Upper lobe of right lung (tissue), 1 donor: ENCODE data around the gene SAMD4B. TPM values are rescaled to one million over a fixed set of nuclear protein-coding genes. Genes with fewer than 3 reads are reported as not detected.
A peak's percentile ranks its signal among the peaks of the same experiment; 100 is the strongest.

Experiments
- ATAC-seq: fragments of 200-7000 bp; cut with Tn5 transposase; one replicate; pipeline ENCODE4 v1.9.1; 2020; ENCODE audit warnings: mild to moderate bottlenecking, moderate library complexity
- DNase-seq: peaks from one replicate; pipeline ENCODE4 v3.0.0-alpha.2; 2020
- H3K27ac ChIP-seq: fragments of 200-600 bp; one replicate; pipeline ENCODE4 v1.8.0; 2022
- H3K27me3 ChIP-seq: fragments of 200-600 bp; one replicate; pipeline ENCODE4 v1.8.0; 2022; ENCODE audit warnings: mild to moderate bottlenecking
- H3K36me3 ChIP-seq: fragments of 200-600 bp; one replicate; pipeline ENCODE4 v1.8.0; 2022
- H3K4me1 ChIP-seq: fragments of 200-600 bp; one replicate; pipeline ENCODE4 v1.8.0; 2022
- H3K4me3 ChIP-seq: fragments of 200-600 bp; one replicate; pipeline ENCODE4 v1.8.0; 2022; ENCODE audit warnings: mild to moderate bottlenecking
- H3K9me3 ChIP-seq: fragments of 200-600 bp; one replicate; pipeline ENCODE4 v1.8.0; 2022
- intact Hi-C: fragments of 100-400 bp; cut with DNase I; formaldehyde crosslinking; loops from one replicate; pipeline ENCODE4 v1.11.0; 2022
- total RNA-seq: library from RNA; stranded (reverse); fragmentation: NEBNext Ultra II Directional; extraction: Animal tissue kit (Norgen Biotek cat#: 25700); gene quantifications from one replicate; pipeline ENCODE4 v1.2.1, GENCODE V29; 2021
- TF ChIP-seq, protein P1 (sequence below): fragments of 200-600 bp; IDR thresholded peaks from one replicate; pipeline ENCODE4 v1.8.0; 2022; ENCODE audit warnings: antibody characterized with exemption
- donor health status: DM: no; HTN: yes; CAD: no; lungs with severe emphysema.

SAMD4B gene
- total RNA-seq, 1 donor from 2014 or later: 81.2 TPM

DNA sequence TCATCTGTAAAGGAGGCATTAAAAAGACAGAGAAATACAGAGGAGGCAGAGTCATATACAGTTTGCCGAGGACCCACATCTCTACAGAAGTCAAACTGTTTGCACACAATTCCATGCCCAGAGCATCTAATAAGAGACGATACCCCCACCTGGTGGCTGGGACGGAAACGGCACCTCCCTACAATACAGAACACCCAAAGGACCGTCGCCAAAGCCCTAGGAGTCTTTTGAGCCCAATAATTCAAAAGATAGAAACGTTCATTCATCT is 69.5 kb downstream of the SAMD4B start:
- peak overlapping the region; percentile 100 for H3K27ac ChIP-seq
- H3K4me1 ChIP-seq: peaks cover 29% of the 10 kb centered on the region
- peak overlapping the region; percentile 81 for H3K4me3 ChIP-seq
- H3K27me3 ChIP-seq: no peaks in the 10 kb centered on the region
- ATAC-seq (peak; percentile 41), DNase-seq (peak; percentile 93)
- TF ChIP-seq, protein P1, sequence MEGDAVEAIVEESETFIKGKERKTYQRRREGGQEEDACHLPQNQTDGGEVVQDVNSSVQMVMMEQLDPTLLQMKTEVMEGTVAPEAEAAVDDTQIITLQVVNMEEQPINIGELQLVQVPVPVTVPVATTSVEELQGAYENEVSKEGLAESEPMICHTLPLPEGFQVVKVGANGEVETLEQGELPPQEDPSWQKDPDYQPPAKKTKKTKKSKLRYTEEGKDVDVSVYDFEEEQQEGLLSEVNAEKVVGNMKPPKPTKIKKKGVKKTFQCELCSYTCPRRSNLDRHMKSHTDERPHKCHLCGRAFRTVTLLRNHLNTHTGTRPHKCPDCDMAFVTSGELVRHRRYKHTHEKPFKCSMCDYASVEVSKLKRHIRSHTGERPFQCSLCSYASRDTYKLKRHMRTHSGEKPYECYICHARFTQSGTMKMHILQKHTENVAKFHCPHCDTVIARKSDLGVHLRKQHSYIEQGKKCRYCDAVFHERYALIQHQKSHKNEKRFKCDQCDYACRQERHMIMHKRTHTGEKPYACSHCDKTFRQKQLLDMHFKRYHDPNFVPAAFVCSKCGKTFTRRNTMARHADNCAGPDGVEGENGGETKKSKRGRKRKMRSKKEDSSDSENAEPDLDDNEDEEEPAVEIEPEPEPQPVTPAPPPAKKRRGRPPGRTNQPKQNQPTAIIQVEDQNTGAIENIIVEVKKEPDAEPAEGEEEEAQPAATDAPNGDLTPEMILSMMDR: peak; percentile 94
- no peaks in the 10 kb centered on the region for H3K9me3 ChIP-seq
- H3K36me3 ChIP-seq: peaks cover 18% of the 10 kb centered on the region
- intact Hi-C loops: no loop called here

DNA sequence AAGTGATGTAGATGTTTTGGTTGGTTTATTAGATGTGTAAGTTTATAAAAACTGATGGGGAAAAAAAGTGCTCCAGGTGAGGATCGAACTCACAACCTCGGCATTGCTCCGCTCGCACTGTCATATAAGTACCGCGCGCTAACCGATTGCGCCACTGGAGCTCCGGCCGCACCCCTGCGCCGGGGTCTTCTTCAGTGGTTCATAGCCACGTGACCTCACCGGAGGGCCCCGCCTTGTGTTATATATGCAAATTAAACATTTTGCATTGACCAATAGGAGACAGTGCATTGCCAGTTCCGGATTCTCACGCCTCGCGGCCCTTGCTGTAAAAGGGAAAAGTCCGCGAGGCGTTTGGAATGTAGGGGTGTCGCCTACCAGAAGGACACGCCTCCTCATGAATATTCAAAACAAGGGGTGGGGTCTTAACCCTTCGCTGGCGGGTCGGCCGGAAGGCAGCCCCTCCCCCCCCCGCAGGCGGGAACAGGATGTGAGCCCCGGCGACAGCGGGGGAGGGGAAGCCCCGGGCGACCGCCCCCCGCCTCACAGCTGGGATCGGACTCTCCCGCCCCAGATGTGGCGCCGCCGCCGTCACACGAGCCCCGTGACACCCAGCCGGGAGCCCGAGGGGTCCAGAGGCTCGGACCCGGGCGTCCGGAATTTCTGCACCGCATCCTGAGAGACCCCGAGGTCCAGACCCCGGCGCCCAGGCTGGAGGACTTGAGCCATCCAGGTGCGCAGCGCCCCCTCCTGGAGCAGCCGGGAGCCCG is 70.1 kb downstream of the SAMD4B start, which contains the start of gene PLEKHG2:
Gene PLEKHG2 (plus strand): TSS at position 570 of the 767 bp plus-strand sequence. CDS start 1,418 bp downstream, outside the sequence.
- no peaks in the 10 kb centered on the region for H3K27me3 ChIP-seq
- peaks cover 18% of the 10 kb centered on the region for H3K36me3 ChIP-seq
- DNase-seq: peak; percentile 96
- peak; percentile 62 for ATAC-seq
- H3K9me3 ChIP-seq: no peaks in the 10 kb centered on the region
- H3K27ac ChIP-seq: peak within 1 kb of the TSS; percentile 100
- H3K4me1 ChIP-seq: peaks cover 29% of the 10 kb centered on the region
- TF ChIP-seq, protein P1: peak; percentile 79
- peak within 1 kb of the TSS; percentile 81 for H3K4me3 ChIP-seq
- intact Hi-C loops: no loop called here

DNA sequence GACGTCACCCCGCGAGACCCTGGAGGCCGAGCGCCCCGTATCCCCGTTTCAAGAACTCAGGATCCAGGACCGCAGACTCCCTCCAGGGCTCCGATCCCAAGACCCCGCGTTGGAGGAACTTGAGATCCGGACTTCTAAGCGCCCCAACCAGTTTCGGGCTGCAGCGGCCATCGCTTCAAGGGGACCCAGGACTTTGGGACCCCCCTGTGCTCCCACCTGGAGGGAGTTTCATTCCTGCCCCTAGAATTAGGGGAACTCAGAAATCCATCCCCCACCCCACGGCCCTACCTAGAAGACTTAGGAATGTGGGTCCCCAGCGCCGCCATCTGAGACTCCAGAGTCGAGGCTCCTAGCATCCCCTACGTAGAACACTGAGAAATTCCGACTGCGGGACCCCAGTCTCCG is 70.6 kb downstream of the SAMD4B start:
- H3K27ac ChIP-seq: peak overlapping the region; percentile 100
- intact Hi-C loops: no loop called here
- H3K27me3 ChIP-seq: no peaks in the 10 kb centered on the region
- no peak for DNase-seq
- H3K36me3 ChIP-seq: peaks cover 13% of the 10 kb centered on the region
- no peak for ATAC-seq
- H3K4me1 ChIP-seq: peaks cover 29% of the 10 kb centered on the region
- no peaks in the 10 kb centered on the region for H3K9me3 ChIP-seq
- TF ChIP-seq, protein P1: no peak
- peak overlapping the region; percentile 81 for H3K4me3 ChIP-seq

DNA sequence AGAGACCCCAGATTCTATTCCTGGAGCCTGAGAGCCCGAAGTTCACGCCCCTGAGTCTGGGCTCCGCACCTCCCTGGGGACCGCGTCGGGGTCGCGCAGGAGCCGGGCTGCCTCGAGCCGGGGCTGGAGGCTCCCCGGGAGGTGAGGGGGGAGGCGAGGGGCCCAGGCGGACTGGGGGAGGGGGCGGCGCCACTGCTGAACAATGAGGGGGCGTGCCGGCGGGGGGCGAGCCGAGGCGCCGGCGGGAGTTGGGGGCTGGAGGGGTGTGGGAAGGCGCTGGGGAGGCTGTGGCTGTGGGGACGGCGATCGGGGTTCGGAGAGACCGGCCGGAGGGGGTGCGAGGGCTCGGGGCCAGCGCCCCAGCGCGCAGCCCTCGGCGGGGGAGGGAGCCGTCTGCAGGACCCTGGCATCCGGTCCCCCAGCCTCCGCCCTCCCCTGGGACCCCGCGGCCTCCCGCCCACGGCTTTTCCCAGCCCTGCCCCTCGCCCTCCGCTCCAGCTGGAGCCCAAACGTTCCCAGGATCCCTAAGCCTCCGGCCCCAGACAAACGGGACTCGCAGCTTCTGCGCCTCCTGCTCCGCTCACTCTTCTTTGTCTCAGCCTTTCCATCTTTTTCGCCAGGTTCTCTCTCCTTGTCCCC is 71.2 kb downstream of the SAMD4B start:
- peaks cover 29% of the 10 kb centered on the region for H3K4me1 ChIP-seq
- ATAC-seq: no peak
- intact Hi-C loops: no loop called here

DNA sequence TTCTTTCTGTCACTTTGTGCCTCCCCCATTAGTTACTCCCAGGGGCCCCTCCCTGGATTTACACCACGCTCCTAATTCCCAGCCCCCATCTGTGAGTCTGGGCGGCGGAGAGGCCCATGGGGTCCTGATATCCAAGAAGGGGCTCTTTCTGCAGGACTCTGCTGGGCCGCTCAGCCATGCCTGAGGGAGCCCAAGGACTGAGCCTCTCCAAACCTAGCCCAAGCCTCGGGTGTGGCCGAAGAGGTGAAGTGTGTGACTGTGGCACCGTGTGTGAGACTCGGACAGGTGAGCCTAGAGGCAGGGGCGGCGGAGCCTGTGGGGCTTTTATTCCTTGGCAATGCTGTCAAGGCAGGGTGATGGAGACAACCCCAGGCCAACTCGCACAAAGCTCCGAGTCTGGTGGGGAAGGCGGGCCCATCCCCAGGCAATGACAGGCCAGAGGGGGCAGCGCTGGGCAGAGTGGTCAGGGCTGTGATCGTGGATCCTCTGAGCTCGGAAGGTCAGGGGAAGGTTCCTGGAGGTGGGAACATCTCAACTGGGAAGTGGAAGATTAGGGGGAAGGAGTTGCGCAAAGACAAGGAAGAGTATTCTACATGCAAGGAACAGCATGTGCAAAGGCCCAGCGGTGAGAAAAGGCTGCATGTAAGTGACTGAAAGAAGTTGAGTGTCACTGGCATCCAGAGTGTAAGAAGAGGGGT is 71.8 kb downstream of the SAMD4B start:
- peaks cover 7% of the 10 kb centered on the region for H3K36me3 ChIP-seq
- H3K4me1 ChIP-seq: peaks cover 29% of the 10 kb centered on the region
- no peaks in the 10 kb centered on the region for H3K27me3 ChIP-seq
- intact Hi-C loops: no loop called here
- H3K4me3 ChIP-seq: peak overlapping the region; percentile 81
- TF ChIP-seq, protein P1: peak; percentile 22
- peak; percentile 71 for DNase-seq
- H3K27ac ChIP-seq: peak overlapping the region; percentile 100
- no peak for ATAC-seq
- no peaks in the 10 kb centered on the region for H3K9me3 ChIP-seq

More for the DNA sequence above, 71.2 kb downstream of the SAMD4B start:
- Histone ChIP-seq H3K9me3 (no peaks in the 10 kb centered on the region), H3K27ac (peak overlapping the region; percentile 100), H3K4me3 (peak overlapping the region; percentile 81), H3K36me3 (peaks cover 8% of the 10 kb centered on the region), H3K27me3 (no peaks in the 10 kb centered on the region)
- TF ChIP-seq, protein P1: no peak
- DNase-seq: peak; percentile 80
